Prostate gland (tissue), 2 donors: ENCODE results near the gene AGPAT4. TPM values are rescaled to one million over a fixed set of nuclear protein-coding genes. Genes with fewer than 3 reads are reported as not detected.

ENCODE experiments used
- DNase-seq: peaks from one replicate; pipeline ENCODE4 v3.0.0-alpha.2; 2019; ENCODE audit warnings: low spot score
- H3K27ac ChIP-seq, 2 donors: fragments of 200-600 bp; sonication (generic); 2 replicates each; pipeline ENCODE4 v1.5.1; 2017 to 2019
- H3K27me3 ChIP-seq: fragments of 200-600 bp; sonication (generic); replicated peaks from 2 replicates; pipeline ENCODE4 v1.5.1; 2019; ENCODE audit not compliant: insufficient read depth
- H3K36me3 ChIP-seq, 2 donors: fragments of 200-600 bp; sonication (generic); 1 replicate in 1 of 2; 2 replicates in 1 of 2; pipeline versions ENCODE4 v1.5.1 to v1.8.1; 2017 to 2019
- H3K4me1 ChIP-seq: fragments of 200-600 bp; sonication (generic); replicated peaks from 2 replicates; pipeline ENCODE4 v1.5.1; 2019
- H3K4me3 ChIP-seq, 2 donors: fragments of 200-600 bp; sonication (generic); 2 replicates each; pipeline ENCODE4 v1.5.1; 2017 to 2019
- H3K9me3 ChIP-seq: fragments of 200-600 bp; sonication (generic); 2 replicates; pipeline ENCODE4 v1.5.1; 2017
- POLR2A ChIP-seq: fragments of 450-650 bp; IDR thresholded peaks from one replicate; pipeline ENCODE4 v1.6.1; 2016; ENCODE audit warnings: antibody characterized with exemption, mild to moderate bottlenecking
- POLR2AphosphoS5 ChIP-seq: sonication (generic); formaldehyde crosslinking; IDR thresholded peaks from one replicate; pipeline ENCODE4 v1.6.1; 2017; ENCODE audit warnings: antibody characterized with exemption
- WGBS: methylation state at CpG from one replicate; pipeline ENCODE4 v1.1.5; 2018; 5-methylcytosine and 5-hydroxymethylcytosine counted together
- intact Hi-C: fragments of 100-400 bp; cut with DNase I; formaldehyde crosslinking; loops from one replicate; pipeline ENCODE4 v1.14.2; 2022
- total RNA-seq, 2 donors: library from RNA; depleted of rRNA; stranded (reverse); fragments of >200 nt; gene quantifications; one replicate each; pipeline ENCODE4 v1.1.0, GENCODE V29; 2016
- TF ChIP-seq, protein P1 (sequence below), 4 experiments: fragments of 200-600 bp in 2 of 4; fragments of 450-650 bp in 2 of 4; sonication (generic) in 2 of 4; IDR thresholded peaks; 1 replicate in 3 of 4; 2 replicates in 1 of 4; pipeline ENCODE4 v1.5.1; 2016 to 2019; ENCODE audit warnings: antibody characterized with exemption in 4 of 4, mild to moderate bottlenecking in 2 of 4, moderate library complexity in 2 of 4

The AGPAT4 gene
- total RNA-seq, 2 donors from 2014 or later = 1.7 to 4.2 TPM

DNA sequence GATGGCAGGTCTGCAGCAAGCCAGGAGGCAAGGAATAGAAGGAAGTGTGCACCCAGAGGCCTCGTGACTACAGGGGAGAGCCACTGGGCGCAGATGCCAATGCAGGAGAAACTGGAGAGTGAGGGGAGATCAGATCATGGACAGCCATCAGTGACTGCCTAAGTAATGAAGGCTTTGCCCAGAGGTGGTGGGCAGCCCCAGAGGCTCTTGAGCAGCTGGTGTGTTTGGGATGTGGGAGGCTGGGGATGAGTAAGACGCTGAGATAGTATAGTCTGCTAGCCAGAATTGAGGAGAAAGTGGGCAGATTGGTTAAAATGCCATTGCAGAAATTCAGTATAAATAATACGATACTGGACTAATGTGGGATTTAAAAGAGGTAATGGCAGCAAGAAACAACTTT, 170.4 kb downstream of the AGPAT4 start:
- Histone ChIP-seq H3K36me3 (no peaks in the 10 kb centered on the region), H3K4me3 (no peak overlapping the region), H3K27ac (no peak overlapping the region), H3K27me3 (no peaks in the 10 kb centered on the region), H3K4me1 (no peaks in the 10 kb centered on the region), H3K9me3 (no peaks in the 10 kb centered on the region)
- DNase-seq = no peak
- TF ChIP-seq POLR2A (no peak), POLR2AphosphoS5 (no peak)
- WGBS = 95% methylated on average over 4 of the region's 4 CpGs
- intact Hi-C loops = loop anchor here (5.0 kb wide), 1 partner anchor 264 kb away; no protein-coding TSS in a partner anchor

DNA sequence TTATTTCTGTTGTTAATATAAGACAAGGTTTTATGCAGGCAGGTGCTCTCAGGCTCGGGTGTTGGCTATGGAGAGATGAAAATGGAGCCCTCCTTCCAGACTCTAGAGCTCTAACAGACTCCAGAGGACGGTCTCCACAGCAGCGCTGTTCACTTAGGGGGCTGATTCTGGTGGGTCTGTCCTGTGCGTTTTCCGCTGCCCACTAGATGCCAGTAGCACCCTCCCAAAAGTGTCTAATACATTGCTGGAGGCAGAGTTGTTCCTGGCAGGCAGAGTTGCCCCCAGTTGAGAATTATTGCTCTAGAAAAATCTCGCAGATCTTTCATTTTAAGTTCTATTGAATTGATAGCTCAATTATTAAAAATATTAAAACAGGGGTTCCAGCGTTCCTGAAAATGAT, 172.3 kb downstream of the AGPAT4 start:
- WGBS = 78% methylated on average over 7 of the region's 7 CpGs
- Histone ChIP-seq H3K9me3 (no peaks in the 10 kb centered on the region), H3K36me3 (peaks cover 0 to 6% of the 10 kb centered on the region in 2 donors), H3K4me1 (no peaks in the 10 kb centered on the region), H3K27me3 (no peaks in the 10 kb centered on the region), H3K27ac (no peak overlapping the region), H3K4me3 (no peak overlapping the region)
- DNase-seq = no peak
- TF ChIP-seq, protein P1, sequence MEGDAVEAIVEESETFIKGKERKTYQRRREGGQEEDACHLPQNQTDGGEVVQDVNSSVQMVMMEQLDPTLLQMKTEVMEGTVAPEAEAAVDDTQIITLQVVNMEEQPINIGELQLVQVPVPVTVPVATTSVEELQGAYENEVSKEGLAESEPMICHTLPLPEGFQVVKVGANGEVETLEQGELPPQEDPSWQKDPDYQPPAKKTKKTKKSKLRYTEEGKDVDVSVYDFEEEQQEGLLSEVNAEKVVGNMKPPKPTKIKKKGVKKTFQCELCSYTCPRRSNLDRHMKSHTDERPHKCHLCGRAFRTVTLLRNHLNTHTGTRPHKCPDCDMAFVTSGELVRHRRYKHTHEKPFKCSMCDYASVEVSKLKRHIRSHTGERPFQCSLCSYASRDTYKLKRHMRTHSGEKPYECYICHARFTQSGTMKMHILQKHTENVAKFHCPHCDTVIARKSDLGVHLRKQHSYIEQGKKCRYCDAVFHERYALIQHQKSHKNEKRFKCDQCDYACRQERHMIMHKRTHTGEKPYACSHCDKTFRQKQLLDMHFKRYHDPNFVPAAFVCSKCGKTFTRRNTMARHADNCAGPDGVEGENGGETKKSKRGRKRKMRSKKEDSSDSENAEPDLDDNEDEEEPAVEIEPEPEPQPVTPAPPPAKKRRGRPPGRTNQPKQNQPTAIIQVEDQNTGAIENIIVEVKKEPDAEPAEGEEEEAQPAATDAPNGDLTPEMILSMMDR (IDR thresholded peaks at IDR 0.05) = no peak
- no peak for TF ChIP-seq POLR2A
- no peak for TF ChIP-seq POLR2AphosphoS5
- intact Hi-C loops = loop anchor here (5.0 kb wide), 1 partner anchor 266 kb away; no protein-coding TSS in a partner anchor

DNA sequence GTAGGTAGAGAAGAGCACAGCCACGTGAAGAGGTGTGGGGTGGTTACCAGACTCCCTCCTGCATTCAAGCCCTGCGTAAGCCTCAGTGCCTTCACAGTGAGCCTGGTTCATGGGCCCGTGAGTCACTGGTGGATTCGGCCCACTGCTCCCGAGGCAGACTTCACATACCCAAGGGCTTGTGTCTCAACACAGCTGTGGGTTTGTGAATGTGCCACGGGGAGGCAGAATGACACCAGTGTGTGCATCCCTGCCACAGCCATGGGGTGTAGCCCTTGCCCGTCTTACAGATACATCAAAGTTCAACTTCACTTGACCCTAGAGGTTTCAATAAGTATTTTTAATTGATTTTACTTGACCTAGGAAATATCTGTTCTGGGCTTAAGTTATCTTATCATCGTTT, 173.8 kb downstream of the AGPAT4 start:
- Histone ChIP-seq H3K36me3 (peaks cover 0 to 6% of the 10 kb centered on the region in 2 donors), H3K4me1 (no peaks in the 10 kb centered on the region), H3K27me3 (no peaks in the 10 kb centered on the region), H3K9me3 (no peaks in the 10 kb centered on the region), H3K27ac (no peak overlapping the region), H3K4me3 (no peak overlapping the region)
- intact Hi-C loops = loop anchor here (5.0 kb wide), 1 partner anchor 267 kb away; no protein-coding TSS in a partner anchor
- DNase-seq = no peak
- 77% methylated on average over 8 of the region's 8 CpGs for whole genome bisulfite sequencing
- TF ChIP-seq, protein P1 (IDR thresholded peaks at IDR 0.05) = no peak
- TF ChIP-seq POLR2AphosphoS5 = no peak
- no peak for TF ChIP-seq POLR2A

GRCh38 chr6:161095916-161096315, 177.9 kb downstream of the AGPAT4 start:
- intact Hi-C loops = no loop called here
- no peak overlapping the region for H3K27ac ChIP-seq
- no peak for DNase-seq
- H3K4me1 ChIP-seq = no peaks in the 10 kb centered on the region
- H3K27me3 ChIP-seq = no peaks in the 10 kb centered on the region
- TF ChIP-seq, protein P1 (IDR thresholded peaks at IDR 0.05) = no peak
- TF ChIP-seq POLR2A (no peak), POLR2AphosphoS5 (no peak)
- no peak overlapping the region for H3K4me3 ChIP-seq
- H3K36me3 ChIP-seq = peaks cover 0 to 6% of the 10 kb centered on the region in 2 donors
- H3K9me3 ChIP-seq = no peaks in the 10 kb centered on the region

DNA sequence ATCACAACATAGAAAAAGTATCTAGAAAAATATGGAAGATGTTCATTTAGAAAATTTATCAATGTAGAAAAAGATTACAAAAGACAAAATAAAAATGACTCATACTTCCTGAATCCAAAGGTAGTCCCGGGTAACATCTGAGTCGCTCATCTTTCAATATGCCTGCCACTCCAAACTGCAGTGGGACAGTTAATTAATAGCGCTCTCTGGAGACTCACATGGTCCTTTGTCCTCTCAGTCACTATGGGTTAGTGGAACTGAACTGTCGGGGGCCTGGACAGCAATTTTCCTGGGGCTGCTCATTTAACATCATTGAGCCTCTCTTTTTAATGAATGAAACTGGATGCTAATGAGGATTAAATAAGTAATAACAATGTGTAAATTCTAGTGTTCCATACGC, 178.9 kb downstream of the AGPAT4 start:
- DNase-seq = no peak
- Histone ChIP-seq H3K4me3 (no peak overlapping the region), H3K27ac (no peak overlapping the region), H3K27me3 (no peaks in the 10 kb centered on the region), H3K9me3 (no peaks in the 10 kb centered on the region), H3K36me3 (peaks cover 0 to 6% of the 10 kb centered on the region in 2 donors), H3K4me1 (no peaks in the 10 kb centered on the region)
- 80% methylated on average over 5 of the region's 5 CpGs for WGBS
- TF ChIP-seq POLR2AphosphoS5 (no peak), POLR2A (no peak)
- TF ChIP-seq, protein P1 (IDR thresholded peaks at IDR 0.05) = no peak
- intact Hi-C loops = no loop called here
